Endodermal cell (in vitro differentiated cells): ENCODE results near the gene THAP11. TPM values are rescaled to one million over a fixed set of nuclear protein-coding genes. Genes with fewer than 3 reads are reported as not detected.
A peak's percentile ranks its signal among the peaks of the same experiment; 100 is the strongest.

Experiments
- DNase-seq: peaks from one replicate; pipeline ENCODE4 v3.0.0-alpha.2; 2017
- H3K27ac ChIP-seq: 2 replicates; pipeline ENCODE4 v1.5.1; 2013; ENCODE audit warnings: mild to moderate bottlenecking, low read depth, low read length, moderate library complexity
- H3K27me3 ChIP-seq: 2 replicates; pipeline ENCODE4 v1.6.1; 2013; ENCODE audit warnings: mild to moderate bottlenecking, low read length, moderate library complexity; ENCODE audit not compliant: insufficient read depth, control insufficient read depth, poor library complexity, severe bottlenecking
- H3K36me3 ChIP-seq: 2 replicates; pipeline ENCODE4 v1.7.0; 2013; ENCODE audit warnings: mild to moderate bottlenecking, low read length, moderate library complexity; ENCODE audit not compliant: control insufficient read depth, insufficient read depth
- H3K4me1 ChIP-seq: one replicate; pipeline ENCODE4 v1.7.0; 2013; ENCODE audit warnings: low read length; ENCODE audit not compliant: control insufficient read depth, insufficient read depth
- H3K4me3 ChIP-seq: 2 replicates; pipeline ENCODE4 v1.5.1; 2013; ENCODE audit warnings: mild to moderate bottlenecking, low read length, moderate library complexity
- H3K9ac ChIP-seq: 2 replicates; pipeline ENCODE4 v1.6.1; 2013; ENCODE audit warnings: mild to moderate bottlenecking, low read length, moderate library complexity; ENCODE audit not compliant: poor library complexity, severe bottlenecking; ENCODE audit errors: extremely low read depth
- H3K9me3 ChIP-seq: 2 replicates; pipeline ENCODE4 v1.6.1; 2013; ENCODE audit warnings: mild to moderate bottlenecking, low read length, moderate library complexity; ENCODE audit not compliant: control insufficient read depth
- H3K27ac Mint-ChIP-seq: 2 replicates; pipeline ENCODE4 v1.8.0; 2020; ENCODE audit warnings: mixed read lengths
- H3K27me3 Mint-ChIP-seq: 2 replicates; pipeline ENCODE4 v1.8.0; 2021; ENCODE audit warnings: mild to moderate bottlenecking, mixed read lengths; ENCODE audit not compliant: insufficient read depth
- H3K36me3 Mint-ChIP-seq: 2 replicates; pipeline ENCODE4 v1.8.0; 2020; ENCODE audit warnings: low read depth, mixed read lengths
- H3K4me1 Mint-ChIP-seq: 2 replicates; pipeline ENCODE4 v1.8.0; 2020; ENCODE audit warnings: mixed read lengths
- H3K4me3 Mint-ChIP-seq: 2 replicates; pipeline ENCODE4 v1.8.0; 2020; ENCODE audit warnings: mild to moderate bottlenecking, moderate library complexity, mixed read lengths
- H3K9me3 Mint-ChIP-seq: 2 replicates; pipeline ENCODE4 v1.8.0; 2020; ENCODE audit warnings: mild to moderate bottlenecking, mixed read lengths
- CTCF ChIP-seq: fragments of 200-600 bp; sonication (generic); conservative IDR thresholded peaks from 2 replicates; pipeline ENCODE4 v1.5.0; 2021; ENCODE audit warnings: antibody characterized with exemption, mild to moderate bottlenecking
- WGBS, 2 experiments: methylation state at CpG; one replicate each; pipeline versions ENCODE4 v1.1.5 to v1.1.7; 2013; ENCODE audit warnings: missing lambda C conversion rate in 2 of 2, mixed read lengths in 1 of 2; ENCODE audit not compliant: insufficient coverage in 1 of 2, insufficient read length in 1 of 2; 5-methylcytosine and 5-hydroxymethylcytosine counted together
- total RNA-seq, 2 donors: library from RNA; stranded (reverse); fragmentation: NEBNext Ultra II Directional in 1 of 2; extraction: Animal tissue kit (Norgen Biotek cat#: 25700) in 1 of 2; gene quantifications; 2 replicates in 1 of 2; 3 replicates in 1 of 2; pipeline ENCODE4 v1.2.1, GENCODE V29; 2021

The THAP11 gene
- total RNA-seq, 2 donors from 2014 or later = 28.0 to 32.9 TPM

GRCh38 chr16:67856927-67857546 lies 14.9 kb downstream of the THAP11 start:
- 90 to 92% methylated on average over 5 of the region's 5 CpGs for WGBS, 2 experiments
- Histone ChIP-seq H3K4me1 (peaks cover 22% of the 10 kb centered on the region), H3K4me3 (peak overlapping the region; percentile 33), H3K9me3 (no peaks in the 10 kb centered on the region), H3K27me3 (no peaks in the 10 kb centered on the region), H3K27ac (no peak overlapping the region), H3K9ac (peak overlapping the region; percentile 71), H3K36me3 (peaks cover 49% of the 10 kb centered on the region)
- H3K36me3 Mint-ChIP-seq = peaks cover 36% of the 10 kb centered on the region
- H3K4me3 Mint-ChIP-seq = no peak overlapping the region
- peak overlapping the region; percentile 91 for H3K27ac Mint-ChIP-seq
- TF ChIP-seq CTCF = no peak
- DNase-seq = no peak
- H3K4me1 Mint-ChIP-seq = peaks cover 40% of the 10 kb centered on the region
- H3K27me3 Mint-ChIP-seq = no peaks in the 10 kb centered on the region
- no peaks in the 10 kb centered on the region for H3K9me3 Mint-ChIP-seq

- Histone ChIP-seq H3K4me3 (peak overlapping the region; percentile 33), H3K9me3 (no peaks in the 10 kb centered on the region), H3K27ac (peak overlapping the region; percentile 40), H3K4me1 (peaks cover 22% of the 10 kb centered on the region), H3K36me3 (peaks cover 53% of the 10 kb centered on the region), H3K9ac (peak overlapping the region; percentile 71), H3K27me3 (no peaks in the 10 kb centered on the region)
- no peaks in the 10 kb centered on the region for H3K27me3 Mint-ChIP-seq
- no peaks in the 10 kb centered on the region for H3K9me3 Mint-ChIP-seq
- 60 to 93% methylated on average over 2 to 3 of the region's 3 CpGs for WGBS, 2 experiments
- peaks cover 40% of the 10 kb centered on the region for H3K4me1 Mint-ChIP-seq
- peaks cover 35% of the 10 kb centered on the region for H3K36me3 Mint-ChIP-seq
- H3K4me3 Mint-ChIP-seq = no peak overlapping the region
- DNase-seq = peak; percentile 92
- no peak for TF ChIP-seq CTCF
- H3K27ac Mint-ChIP-seq = peak overlapping the region; percentile 91
Observed at GRCh38 chr16:67857547-67858233, 15.6 kb downstream of the THAP11 start.

- no peak overlapping the region for H3K27ac ChIP-seq
- 92 to 96% methylated on average over 3 to 4 of the region's 4 CpGs for WGBS, 2 experiments
- H3K27me3 Mint-ChIP-seq = no peaks in the 10 kb centered on the region
- H3K4me1 ChIP-seq = peaks cover 22% of the 10 kb centered on the region
- DNase-seq = no peak
- H3K4me3 Mint-ChIP-seq = no peak overlapping the region
- no peaks in the 10 kb centered on the region for H3K27me3 ChIP-seq
- H3K9me3 ChIP-seq = no peaks in the 10 kb centered on the region
- peak overlapping the region; percentile 70 for H3K9ac ChIP-seq
- H3K9me3 Mint-ChIP-seq = no peaks in the 10 kb centered on the region
- peaks cover 49% of the 10 kb centered on the region for H3K36me3 ChIP-seq
- TF ChIP-seq CTCF = no peak
- H3K36me3 Mint-ChIP-seq = peaks cover 35% of the 10 kb centered on the region
- H3K4me1 Mint-ChIP-seq = peaks cover 47% of the 10 kb centered on the region
- peak overlapping the region; percentile 91 for H3K27ac Mint-ChIP-seq
- no peak overlapping the region for H3K4me3 ChIP-seq
Observed at GRCh38 chr16:67858500-67858899, 16.4 kb downstream of the THAP11 start.
